NCI-H1436 (cell line): ENCODE data around the gene CIT.
"Not testable (repeated sequence)": the region's sequence is repeated elsewhere in the genome, so short reads cannot be mapped to it uniquely, and the experiment has no call there.

Source experiments
- DNase-seq: peaks from one replicate; lab custom pipeline; 2025; lab: John Stamatoyannopoulos, UW

The CIT gene

GRCh38 chr12:119678459-119678858 is 198.7 kb downstream of the CIT start:
- no peak for DNase-seq

- DNase-seq: no peak
These were observed 200.5 kb downstream of the CIT start for GRCh38 chr12:119676573-119676972.

GRCh38 chr12:119676022-119676421 is 201.1 kb downstream of the CIT start:
- no peak for DNase-seq

GRCh38 chr12:119674560-119674959 is 202.6 kb downstream of the CIT start:
- DNase-seq: no peak

- DNase-seq: no peak
These were observed 203.5 kb downstream of the CIT start for GRCh38 chr12:119673634-119674033.

GRCh38 chr12:119672194-119672593 is 204.9 kb downstream of the CIT start:
- no peak for DNase-seq

GRCh38 chr12:119671070-119671469 is 206.1 kb downstream of the CIT start:
- DNase-seq: no peak

- no peak for DNase-seq
These were observed 207.2 kb downstream of the CIT start for GRCh38 chr12:119669744-119670472.

- DNase-seq: no peak
These were observed 208.7 kb downstream of the CIT start for GRCh38 chr12:119668324-119668841.

GRCh38 chr12:119667577-119668323 is 209.4 kb downstream of the CIT start, which contains the start of gene PRKAB1:
PRKAB1 (plus strand) TSS chr12:119668133; CDS start chr12:119668245, 112 bp downstream.
- DNase-seq: peak; percentile 98

GRCh38 chr12:119666900-119667576 is 210.1 kb downstream of the CIT start:
- DNase-seq: no peak

GRCh38 chr12:119666226-119666795 is 210.8 kb downstream of the CIT start:
- DNase-seq: no peak

- DNase-seq: no peak
These were observed 211.8 kb downstream of the CIT start for GRCh38 chr12:119665164-119665929.

GRCh38 chr12:119664642-119665041 is 212.5 kb downstream of the CIT start:
- DNase-seq: no peak

GRCh38 chr12:119661882-119662281 is 215.2 kb downstream of the CIT start:
- no peak for DNase-seq

GRCh38 chr12:119660076-119660475 is 217.0 kb downstream of the CIT start:
- no peak for DNase-seq

GRCh38 chr12:119659289-119659897 is 217.7 kb downstream of the CIT start:
- no peak for DNase-seq

GRCh38 chr12:119658166-119658565 is 219.0 kb downstream of the CIT start:
- DNase-seq: not testable (repeated sequence)

GRCh38 chr12:119657001-119657400 is 220.1 kb downstream of the CIT start:
- not testable (repeated sequence) for DNase-seq

- DNase-seq: no peak
These were observed 224.5 kb downstream of the CIT start for GRCh38 chr12:119652665-119653064.
